H1 (cell line): ENCODE measurements around the gene KLRD1. TPM values are rescaled to one million over a fixed set of nuclear protein-coding genes. Genes with fewer than 3 reads are reported as not detected.

Source experiments
- ASH2L ChIP-seq: fragments of 200-600, 300-600 bp; sonication (generic); IDR thresholded peaks from one replicate; pipeline ENCODE4 v1.7.1; 2017; ENCODE audit warnings: low read length
- BRCA1 ChIP-seq: IDR thresholded peaks from 2 replicates; pipeline ENCODE4 v1.6.1; 2012; ENCODE audit warnings: low read depth, low read length, improper control_type of control experiment
- EGR1 ChIP-seq: IDR thresholded peaks from 2 replicates; pipeline ENCODE4 v1.6.1; 2011; ENCODE audit warnings: low read depth, low read length, borderline replicate concordance
- GTF2F1 ChIP-seq: IDR thresholded peaks from 2 replicates; pipeline ENCODE4 v1.6.1; 2012; ENCODE audit warnings: low read depth, low read length, improper control_type of control experiment, borderline replicate concordance
- KDM5A ChIP-seq: fragments of 200-600 bp; IDR thresholded peaks from 2 replicates; pipeline ENCODE4 v1.7.1; 2012; ENCODE audit warnings: mild to moderate bottlenecking, low read length, inconsistent platforms, mixed read lengths
- SIN3A ChIP-seq, 2 experiments: IDR thresholded peaks in 1 of 2; conservative IDR thresholded peaks in 1 of 2; 2 replicates each; pipeline ENCODE4 v1.6.1; 2011 to 2012; ENCODE audit warnings: low read length in 2 of 2, improper control_type of control experiment in 1 of 2, low read depth in 1 of 2, mild to moderate bottlenecking in 1 of 2
- SIX5 ChIP-seq: IDR thresholded peaks from 2 replicates; pipeline ENCODE4 v1.6.1; 2011; ENCODE audit warnings: mild to moderate bottlenecking, low read depth, low read length
- SRF ChIP-seq: IDR thresholded peaks from 2 replicates; pipeline ENCODE4 v1.6.1; 2011; ENCODE audit warnings: mild to moderate bottlenecking, low read depth, low read length, moderate library complexity
- polyA plus RNA-seq, 7 experiments: library from polyadenylated mRNA; depleted of rRNA in 3 of 7; stranded (reverse) in 5 of 7; unstranded in 2 of 7; fragments of >200 nt in 5 of 7; fragments of 200-250 nt in 2 of 7; gene quantifications; 1 replicate in 5 of 7; 2 replicates in 1 of 7; 4 replicates in 1 of 7; pipeline versions ENCODE4 v1.2.1 to v1.2.3, GENCODE V29; 2011 to 2013; ENCODE audit warnings: missing spikeins in 2 of 7, mixed read lengths in 2 of 7
- total RNA-seq: library from RNA; stranded (reverse); fragmentation: NEBNext Ultra II Directional; extraction: Animal tissue kit (Norgen Biotek cat#: 25700); gene quantifications from 2 replicates; pipeline ENCODE4 v1.2.1, GENCODE V29; 2021
- TF ChIP-seq, protein P1 (sequence below): IDR thresholded peaks from 2 replicates; pipeline ENCODE4 v1.6.1; 2012; ENCODE audit warnings: low read length, inconsistent platforms

The KLRD1 gene
- total and polyA plus RNA-seq, 2 of the 8 experiments (the other 6 are each of a cell fraction or from before 2014, with no cell fraction given), result under 0.01 to 0.06 TPM

- TF ChIP-seq GTF2F1 (no peak), ASH2L (no peak), KDM5A (no peak), SRF (no peak), SIN3A (conservative IDR thresholded peaks at IDR 0.05 in 1 of 2, IDR thresholded peaks at IDR 0.05 in 1 of 2; ENCODE audit: low read depth in 1 of 2, low read length in 2 of 2) (no peak), BRCA1 (no peak), SIX5 (no peak), EGR1 (no peak)
- TF ChIP-seq, protein P1, sequence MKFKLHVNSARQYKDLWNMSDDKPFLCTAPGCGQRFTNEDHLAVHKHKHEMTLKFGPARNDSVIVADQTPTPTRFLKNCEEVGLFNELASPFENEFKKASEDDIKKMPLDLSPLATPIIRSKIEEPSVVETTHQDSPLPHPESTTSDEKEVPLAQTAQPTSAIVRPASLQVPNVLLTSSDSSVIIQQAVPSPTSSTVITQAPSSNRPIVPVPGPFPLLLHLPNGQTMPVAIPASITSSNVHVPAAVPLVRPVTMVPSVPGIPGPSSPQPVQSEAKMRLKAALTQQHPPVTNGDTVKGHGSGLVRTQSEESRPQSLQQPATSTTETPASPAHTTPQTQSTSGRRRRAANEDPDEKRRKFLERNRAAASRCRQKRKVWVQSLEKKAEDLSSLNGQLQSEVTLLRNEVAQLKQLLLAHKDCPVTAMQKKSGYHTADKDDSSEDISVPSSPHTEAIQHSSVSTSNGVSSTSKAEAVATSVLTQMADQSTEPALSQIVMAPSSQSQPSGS, result no peak
- TF ChIP-seq, all 59 proteins: peak for 0
Measured at GRCh38 chr12:10372559-10372958, 64.9 kb downstream of the KLRD1 start (continued).
